GM13977 (cell line): ENCODE measurements around the gene PMP22.

Source experiments
- DNase-seq: peaks from one replicate; pipeline ENCODE4 v3.0.0; 2012; ENCODE audit warnings: low spot score
- CTCF ChIP-seq: IDR thresholded peaks from 2 replicates; pipeline ENCODE4 v1.5.1; 2012; ENCODE audit warnings: mild to moderate bottlenecking, control low read depth; ENCODE audit not compliant: insufficient read depth; ENCODE audit errors: extremely low read depth, missing control alignments
- in situ Hi-C: fragments of 300-500 bp; cut with MboI; formaldehyde crosslinking; loops from one replicate; pipeline ENCODE4 v1.12.0; 2022; ENCODE audit warnings: low sequenced_read_pairs, low pct_unique_long_range_greater_than_20kb, mixed read lengths, inconsistent platforms; ENCODE audit not compliant: unreplicated experiment

The PMP22 gene

GRCh38 chr17:15303268-15303667 lies 38.1 kb upstream of the PMP22 start:
- no peak for DNase-seq
- in situ Hi-C loops, result no loop called here
- no peak for TF ChIP-seq CTCF

GRCh38 chr17:15301845-15302244 lies 36.7 kb upstream of the PMP22 start:
- TF ChIP-seq CTCF, result no peak
- in situ Hi-C loops, result no loop called here
- DNase-seq, result no peak

GRCh38 chr17:15298176-15298575 lies 33.0 kb upstream of the PMP22 start:
- TF ChIP-seq CTCF, result no peak
- DNase-seq, result no peak
- in situ Hi-C loops, result no loop called here

- TF ChIP-seq CTCF, result no peak
- DNase-seq, result no peak
- in situ Hi-C loops, result no loop called here
Measured at GRCh38 chr17:15293558-15293957, 28.4 kb upstream of the PMP22 start.

- TF ChIP-seq CTCF, result no peak
- in situ Hi-C loops, result no loop called here
- no peak for DNase-seq
Measured at GRCh38 chr17:15291674-15292361, 26.7 kb upstream of the PMP22 start.

- in situ Hi-C loops, result no loop called here
- no peak for DNase-seq
- TF ChIP-seq CTCF, result no peak
Measured at GRCh38 chr17:15290605-15291004, 25.5 kb upstream of the PMP22 start.
